NCI-H2227 treated with DMSO at 0.1 percent for 48 hours (cell line): ENCODE results near the gene TBX3.

Experiments used
- DNase-seq: peaks from one replicate; lab custom pipeline; 2025; lab: John Stamatoyannopoulos, UW

Gene TBX3

DNA sequence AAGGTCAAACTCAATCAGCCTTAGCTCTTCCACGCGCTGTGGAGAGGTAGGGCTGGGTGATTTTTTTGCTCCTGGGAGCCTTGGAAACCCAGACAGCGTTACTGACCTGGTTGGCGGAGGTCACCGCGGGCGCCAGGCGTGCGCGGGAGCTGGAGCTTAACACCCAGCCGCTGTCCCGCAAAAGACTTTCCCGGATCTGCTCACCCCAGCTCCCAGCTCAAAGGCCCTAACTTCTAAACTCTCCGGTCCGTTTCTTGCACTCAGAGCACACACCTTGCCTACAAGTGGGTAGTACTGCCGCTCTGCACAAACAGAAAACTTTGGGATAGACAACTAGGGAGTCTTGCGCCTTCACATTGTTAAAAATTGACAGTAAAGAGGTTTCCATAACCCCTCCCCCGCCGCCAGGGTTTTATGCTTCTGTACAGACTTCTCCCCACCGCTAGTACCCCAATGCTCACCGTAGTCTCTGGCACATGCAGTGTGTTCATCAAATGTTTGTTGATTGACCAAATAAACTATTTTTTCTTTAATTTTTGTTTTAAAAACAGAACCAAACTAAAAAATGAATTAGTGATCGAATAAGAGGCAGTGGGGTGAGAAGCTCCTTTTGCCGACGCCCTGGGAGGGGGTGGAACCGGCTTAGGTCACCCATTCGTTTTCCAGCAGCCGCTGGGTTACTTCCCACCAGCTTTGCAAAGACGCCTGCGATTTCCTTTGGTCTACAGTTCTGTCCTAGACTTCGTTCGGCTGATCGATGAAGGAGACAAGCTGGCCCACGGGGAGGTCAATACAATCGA is 12.7 kb upstream of the TBX3 start:
- no peak for DNase-seq

GRCh38 chr12:114695305-114695592 is 11.3 kb upstream of the TBX3 start:
- DNase-seq, result no peak

- no peak for DNase-seq
Observed at GRCh38 chr12:114694436-114695304, 10.7 kb upstream of the TBX3 start.

DNA sequence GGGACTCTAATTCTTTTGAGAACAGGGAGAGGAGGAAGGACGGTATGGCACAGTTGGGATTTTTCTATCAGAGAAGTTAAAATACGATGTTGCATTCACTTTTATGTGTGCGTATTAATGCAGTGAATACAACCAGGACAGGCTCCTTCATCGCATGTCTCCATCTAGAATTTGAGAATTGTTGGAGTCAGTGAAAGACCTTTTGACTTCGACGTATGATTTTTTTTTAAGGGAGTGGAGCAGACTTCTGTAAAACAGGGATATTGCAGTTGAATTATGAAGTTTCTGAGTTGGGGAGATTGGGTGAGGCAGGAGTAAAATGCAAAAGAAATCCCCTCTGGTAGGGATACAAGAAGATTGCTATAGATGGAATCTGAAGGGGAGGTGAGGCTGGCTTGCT is 9.6 kb upstream of the TBX3 start:
- no peak for DNase-seq

DNA sequence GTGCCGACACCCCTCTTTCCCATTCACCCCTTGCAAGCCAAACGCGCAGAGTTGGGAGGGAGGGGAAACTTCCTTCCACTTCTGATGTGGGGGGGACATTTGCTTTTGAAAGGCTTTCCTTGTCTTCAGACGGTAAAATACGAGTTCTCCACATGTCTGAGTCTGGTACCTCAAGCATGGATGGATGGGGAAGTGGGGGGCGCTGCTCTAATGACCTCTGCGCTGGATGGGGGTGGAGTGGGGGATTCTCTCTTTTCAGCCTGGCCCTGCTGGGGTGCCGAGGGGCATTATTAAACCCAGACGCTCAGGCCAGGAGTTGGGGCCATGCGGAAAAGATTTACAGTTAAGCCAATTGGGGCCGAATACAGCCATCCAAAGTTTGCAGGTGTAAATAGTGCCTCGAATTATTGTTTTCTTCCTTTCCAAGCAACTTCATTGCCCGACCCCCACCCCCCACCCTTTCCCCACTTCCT is 9.1 kb upstream of the TBX3 start:
- no peak for DNase-seq

- no peak for DNase-seq
Observed at GRCh38 chr12:114692186-114693058, 8.4 kb upstream of the TBX3 start.

DNA sequence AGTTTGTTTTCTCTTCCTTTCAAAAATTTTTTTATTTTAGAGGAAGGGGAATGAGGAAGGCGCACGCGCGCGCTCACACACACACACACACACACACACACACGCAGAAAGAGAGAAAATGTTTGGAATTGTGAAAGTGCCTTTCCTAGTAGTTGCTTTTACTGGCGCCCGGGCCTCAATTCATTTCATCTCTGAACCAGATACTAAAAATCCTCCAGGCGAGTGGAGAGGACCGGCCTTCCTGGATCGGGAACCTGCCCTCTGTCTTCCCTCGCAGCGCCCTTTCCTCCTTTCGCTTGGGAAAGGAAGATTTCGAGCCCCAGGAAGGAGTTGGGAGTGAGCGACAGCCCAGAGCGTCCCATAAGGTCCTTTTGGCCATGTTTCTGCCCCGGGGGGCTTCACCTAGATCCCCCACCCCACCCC is 7.8 kb upstream of the TBX3 start:
- no peak for DNase-seq

GRCh38 chr12:114691196-114691595 is 7.2 kb upstream of the TBX3 start:
- DNase-seq, result no peak

DNA sequence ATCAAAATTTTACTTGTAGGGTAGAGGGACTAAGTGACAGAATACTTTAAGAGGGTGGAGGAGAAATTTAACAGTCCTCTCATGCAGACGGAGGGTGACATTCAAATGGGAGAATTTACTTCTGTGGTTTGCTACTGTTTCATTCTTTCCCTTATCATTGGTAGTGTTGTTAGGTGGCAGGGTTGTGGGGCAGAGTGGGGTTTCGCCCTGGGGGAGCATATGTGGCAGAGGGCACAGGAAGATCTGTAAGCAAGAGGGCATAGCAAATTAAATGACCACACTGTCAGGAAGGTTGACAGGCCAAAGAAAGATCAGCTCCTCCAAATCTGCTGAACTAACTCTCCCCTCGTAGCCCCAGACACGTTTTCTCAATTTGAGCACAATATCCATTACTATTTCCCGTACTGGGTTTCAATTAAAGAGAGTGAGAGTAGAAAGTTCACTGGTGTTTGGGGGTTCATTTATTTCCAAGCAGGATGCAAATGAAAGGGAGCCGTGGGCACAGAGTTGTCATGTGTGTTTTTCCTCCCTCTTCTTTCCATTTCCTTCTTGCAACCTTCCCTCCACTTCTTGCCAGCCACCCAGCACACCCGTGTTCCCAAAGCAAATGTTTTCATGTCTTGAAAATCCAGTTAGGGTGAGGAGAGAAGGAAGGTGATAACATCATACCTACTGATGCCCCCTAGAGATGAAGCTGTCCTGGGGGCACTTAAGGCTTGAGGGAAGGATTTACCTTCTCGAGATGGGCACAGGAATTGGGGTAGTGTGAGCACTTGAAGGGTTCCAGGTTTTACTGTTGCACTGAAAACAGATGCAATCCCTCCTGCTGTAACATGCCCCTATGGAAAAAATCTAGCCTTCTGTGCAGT is 6.5 kb upstream of the TBX3 start:
- DNase-seq, result no peak

- no peak for DNase-seq
Observed at GRCh38 chr12:114689075-114689994, 5.4 kb upstream of the TBX3 start.

DNA sequence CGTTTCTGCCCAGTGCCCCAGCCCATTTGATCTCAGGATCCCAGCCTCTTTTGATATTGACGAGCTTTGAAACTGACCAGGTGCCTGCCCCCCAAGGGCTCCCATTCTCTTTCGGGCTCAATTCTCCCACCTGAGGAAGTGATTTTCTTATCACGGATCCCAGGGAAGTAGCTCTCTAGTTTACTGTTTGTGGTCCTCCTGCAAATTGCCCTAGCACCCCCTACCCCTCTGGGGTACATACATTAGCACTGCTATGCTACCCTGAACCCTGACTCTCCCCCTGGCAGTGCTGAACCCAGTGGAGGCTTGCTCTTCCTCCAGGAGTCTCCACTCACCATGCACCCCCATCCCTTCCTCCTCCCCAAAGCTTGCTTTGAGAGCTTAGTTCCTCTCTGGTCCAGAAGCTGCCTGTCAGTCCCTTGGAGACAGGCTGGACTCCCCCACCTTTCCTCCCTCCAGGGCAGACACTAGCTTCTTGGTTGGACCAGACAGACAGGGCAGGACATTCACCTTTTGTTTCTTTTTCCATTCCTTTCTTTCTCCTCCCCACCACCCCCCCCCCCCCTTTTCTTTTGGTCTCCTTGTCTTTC is 4.4 kb upstream of the TBX3 start:
- no peak for DNase-seq

DNA sequence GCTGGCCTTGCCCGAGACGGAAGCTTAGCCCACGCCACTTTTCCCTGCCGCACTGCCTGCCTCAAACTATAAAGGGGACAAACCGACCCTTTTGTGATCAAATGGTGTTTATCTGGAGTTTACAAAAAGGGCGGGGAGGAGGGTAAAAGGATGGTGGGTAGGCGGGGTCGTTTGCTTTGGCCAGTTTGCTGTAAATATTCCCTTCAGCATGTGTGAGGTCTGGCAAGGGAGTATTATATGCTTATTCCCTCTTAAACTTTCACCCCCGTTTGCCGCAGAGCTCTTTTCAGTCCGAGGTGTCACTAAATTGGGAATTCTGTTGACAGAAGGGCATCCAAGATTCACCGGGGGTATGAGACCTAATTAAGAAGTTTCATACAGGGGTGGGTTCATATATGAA is 3.8 kb upstream of the TBX3 start:
- no peak for DNase-seq

- no peak for DNase-seq
Observed at GRCh38 chr12:114686773-114687500, 3.0 kb upstream of the TBX3 start.

DNA sequence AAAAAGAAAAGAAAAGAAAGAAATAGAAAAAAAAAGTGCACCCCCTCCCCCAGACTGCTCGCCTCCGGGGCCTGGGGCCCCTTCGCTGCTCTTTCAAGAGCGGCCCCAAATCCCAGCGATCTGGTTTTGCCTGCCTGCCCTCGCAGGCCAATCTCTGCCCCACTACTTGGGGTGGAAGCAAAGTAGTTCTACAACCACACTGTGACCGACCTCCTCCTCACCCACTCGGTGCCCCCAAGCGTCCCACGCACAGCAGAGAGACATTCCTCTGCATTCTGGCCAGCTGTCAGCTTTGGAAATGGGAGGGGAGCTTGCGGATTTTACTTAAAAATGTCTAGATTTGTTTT is 2.4 kb upstream of the TBX3 start:
- DNase-seq, result no peak

GRCh38 chr12:114685869-114686268 is 1.9 kb upstream of the TBX3 start:
- no peak for DNase-seq

GRCh38 chr12:114685320-114685781 is 1.4 kb upstream of the TBX3 start:
- no peak for DNase-seq

- DNase-seq, result no peak
Observed at GRCh38 chr12:114684870-114685273, 897 bp upstream of the TBX3 start.

GRCh38 chr12:114683709-114684097 is 272 bp downstream of the TBX3 start:
- no peak for DNase-seq
